ENCODE data around the gene SPDYE3.
"Not testable (repeated sequence)": the region's sequence is repeated elsewhere in the genome, so short reads cannot be mapped to it uniquely, and the experiment has no call there.

SPDYE3 gene, protein sequence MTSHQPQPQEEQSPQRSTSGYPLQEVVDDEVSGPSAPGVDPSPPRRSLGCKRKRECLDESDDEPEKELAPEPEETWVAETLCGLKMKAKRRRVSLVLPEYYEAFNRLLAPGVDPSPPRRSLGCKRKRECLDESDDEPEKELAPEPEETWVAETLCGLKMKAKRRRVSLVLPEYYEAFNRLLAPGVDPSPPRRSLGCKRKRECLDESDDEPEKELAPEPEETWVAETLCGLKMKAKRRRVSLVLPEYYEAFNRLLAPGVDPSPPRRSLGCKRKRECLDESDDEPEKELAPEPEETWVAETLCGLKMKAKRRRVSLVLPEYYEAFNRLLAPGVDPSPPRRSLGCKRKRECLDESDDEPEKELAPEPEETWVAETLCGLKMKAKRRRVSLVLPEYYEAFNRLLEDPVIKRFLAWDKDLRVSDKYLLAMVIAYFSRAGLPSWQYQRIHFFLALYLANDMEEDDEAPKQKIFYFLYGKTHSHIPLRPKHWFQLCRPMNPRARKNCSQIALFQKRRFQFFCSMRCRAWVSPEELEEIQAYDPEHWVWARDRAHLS

DNA sequence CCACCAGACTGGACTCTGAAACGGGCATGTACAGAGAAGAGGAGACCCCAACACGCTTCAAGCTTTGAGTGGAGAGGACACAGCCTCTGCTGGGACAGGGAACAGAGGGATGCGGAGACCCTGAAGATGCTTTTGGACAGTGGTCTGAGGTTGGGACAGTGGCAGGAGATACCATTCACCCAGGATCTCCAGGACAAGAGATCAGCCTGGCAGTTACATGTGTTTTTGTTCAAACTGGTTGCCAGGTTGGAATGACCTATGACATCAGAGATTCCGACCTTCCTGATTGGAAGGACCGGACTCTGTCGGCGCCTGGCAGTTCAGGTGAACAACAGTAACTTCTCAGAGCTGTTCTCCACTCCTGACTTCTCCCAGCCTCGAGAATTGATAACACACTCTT lies at the start of gene SPDYE3:
TSS of gene SPDYE3 (plus strand) at position 301 of the 400 bp plus-strand sequence. CDS start 184 bp downstream, outside the sequence.
- DNase-seq (ENCODE audit: low spot score) = not testable (repeated sequence)

DNA sequence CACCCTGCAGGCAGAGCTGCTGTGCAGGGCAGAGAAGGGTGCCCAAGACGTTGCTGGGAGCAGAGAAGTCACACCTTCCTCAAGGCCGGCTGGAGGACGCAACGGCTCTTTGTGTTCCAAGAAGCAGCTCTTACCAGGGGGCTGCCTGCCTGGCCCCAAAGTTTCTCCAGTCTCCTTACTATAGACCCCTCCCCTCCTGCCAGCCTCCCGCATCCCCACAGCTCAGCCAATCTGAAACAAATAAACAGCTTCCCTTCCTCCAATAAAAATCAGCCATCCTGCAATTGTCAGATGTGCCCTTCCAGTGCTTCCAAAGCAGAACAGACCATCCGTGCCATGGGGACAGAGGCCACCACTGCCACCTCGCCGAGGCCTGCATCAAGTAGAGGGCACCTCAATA lies 47.5 kb upstream of the SPDYE3 start:
- DNase-seq (ENCODE audit: low spot score) = not testable (repeated sequence)

- not testable (repeated sequence) for DNase-seq (ENCODE audit: low spot score)
Measured at GRCh38 chr7:100262896-100263295, 44.6 kb upstream of the SPDYE3 start.

GRCh38 chr7:100264223-100264622 lies 43.3 kb upstream of the SPDYE3 start:
- DNase-seq (ENCODE audit: low spot score) = not testable (repeated sequence)

DNA sequence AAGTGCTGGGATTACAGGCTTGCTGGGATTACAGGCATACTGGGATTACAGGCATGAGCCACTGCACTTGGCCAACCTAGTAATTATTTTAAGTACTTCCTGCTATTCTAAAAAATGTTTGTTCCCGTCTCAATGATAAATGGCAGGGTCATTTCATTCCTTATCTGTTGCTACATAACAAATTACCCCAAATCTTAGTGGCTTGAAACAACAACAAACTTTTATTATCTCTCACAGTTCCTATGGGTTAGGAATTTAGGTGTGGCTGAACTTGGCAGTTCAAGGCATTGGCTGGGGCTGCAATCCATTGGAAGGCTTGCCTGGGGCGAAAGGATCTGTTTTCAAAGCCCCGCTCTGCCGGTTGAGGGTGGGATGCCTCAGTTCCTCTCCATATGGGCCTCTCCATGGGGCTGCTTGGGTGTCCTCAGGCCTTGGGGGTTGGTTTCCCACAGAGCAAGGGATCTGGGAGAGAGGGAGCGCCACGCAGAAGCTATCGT lies 42.8 kb upstream of the SPDYE3 start:
- not testable (repeated sequence) for DNase-seq (ENCODE audit: low spot score)

- DNase-seq (ENCODE audit: low spot score) = not testable (repeated sequence)
Measured at GRCh38 chr7:100265851-100266250, 41.7 kb upstream of the SPDYE3 start.

- no peak for DNase-seq (ENCODE audit: low spot score)
Measured at GRCh38 chr7:100266576-100267354, 40.7 kb upstream of the SPDYE3 start.

GRCh38 chr7:100267648-100268047 lies 39.9 kb upstream of the SPDYE3 start:
- DNase-seq (ENCODE audit: low spot score) = no peak

DNA sequence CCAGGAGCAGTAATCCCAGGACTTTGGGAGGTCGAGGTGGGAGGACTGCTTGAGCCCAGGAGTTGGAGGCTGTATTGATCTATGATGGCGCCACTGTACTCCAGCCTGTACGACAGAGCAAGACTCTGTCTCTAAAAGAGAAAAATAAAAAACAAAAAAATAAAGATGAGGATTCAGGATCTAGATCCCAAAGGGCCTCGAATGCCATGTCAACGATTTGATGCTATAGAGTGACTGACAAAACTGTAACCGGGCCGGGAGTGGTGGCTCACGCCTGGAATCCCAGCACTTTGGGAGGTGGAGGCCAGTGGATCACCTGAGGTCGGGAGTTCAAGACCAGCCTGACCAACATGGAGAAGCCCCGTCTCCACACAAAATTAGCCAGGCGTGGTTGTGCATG lies 38.6 kb upstream of the SPDYE3 start:
- DNase-seq (ENCODE audit: low spot score) = not testable (repeated sequence)

- DNase-seq (ENCODE audit: low spot score) = not testable (repeated sequence)
Measured at GRCh38 chr7:100269306-100270045, 38.0 kb upstream of the SPDYE3 start.

GRCh38 chr7:100270046-100270918 lies 37.2 kb upstream of the SPDYE3 start:
- not testable (repeated sequence) for DNase-seq (ENCODE audit: low spot score)

DNA sequence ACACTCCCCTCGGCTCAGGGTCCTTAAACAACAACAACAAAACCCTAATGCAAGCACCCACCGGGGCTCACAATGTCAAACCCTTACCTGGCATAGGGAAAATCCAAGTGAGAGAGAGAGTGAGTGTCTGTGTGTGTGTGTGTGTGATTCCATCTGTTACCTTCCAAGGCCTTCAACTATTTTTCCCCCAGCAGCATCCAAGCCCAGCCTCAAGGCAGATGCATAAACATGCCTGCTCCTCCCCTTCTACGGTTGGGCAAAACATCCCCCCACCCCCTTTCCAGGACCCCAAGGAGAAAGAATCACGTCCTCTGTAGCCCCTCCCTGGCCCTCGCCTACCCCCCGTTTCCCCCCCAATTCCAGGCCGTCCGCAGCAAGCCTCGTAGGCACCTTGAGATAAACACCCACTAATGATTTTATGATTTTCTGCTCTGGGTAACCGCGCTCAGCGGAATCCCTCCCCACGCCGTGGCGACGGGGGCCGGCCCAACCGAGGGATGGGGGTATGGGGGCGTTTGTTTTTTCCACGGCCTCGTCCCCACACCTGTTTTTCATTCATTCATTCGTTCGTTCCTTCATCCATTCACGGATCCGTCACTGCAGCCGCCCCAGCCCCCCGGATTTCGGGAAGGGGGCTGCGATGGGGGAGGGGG lies 36.4 kb upstream of the SPDYE3 start:
- not testable (repeated sequence) for DNase-seq (ENCODE audit: low spot score)

- DNase-seq (ENCODE audit: low spot score) = peak; percentile 97
Measured at GRCh38 chr7:100271716-100272537, 35.6 kb upstream of the SPDYE3 start.

GRCh38 chr7:100272538-100272902 lies 35.0 kb upstream of the SPDYE3 start:
- DNase-seq (ENCODE audit: low spot score) = not testable (repeated sequence)

DNA sequence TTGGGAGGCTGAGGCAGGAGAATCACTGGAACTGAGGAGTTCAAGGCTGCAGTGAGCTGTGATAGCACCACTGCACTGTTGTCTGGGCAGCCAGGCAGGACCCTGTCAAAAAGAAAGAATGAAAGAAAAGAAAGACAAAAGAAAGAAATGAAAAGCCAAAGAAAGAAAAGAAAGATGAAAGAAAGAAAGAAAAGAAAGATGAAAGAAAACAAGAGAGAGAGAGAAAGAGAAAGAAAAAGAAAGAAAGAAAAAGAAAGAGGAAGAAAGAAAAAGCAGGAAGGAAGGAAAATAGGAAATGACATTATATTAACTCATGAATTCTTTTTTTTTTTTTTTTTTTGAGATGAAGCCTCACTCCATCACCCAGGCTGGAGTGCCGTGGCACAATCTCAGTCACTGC lies 32.4 kb upstream of the SPDYE3 start:
- no peak for DNase-seq (ENCODE audit: low spot score)

DNA sequence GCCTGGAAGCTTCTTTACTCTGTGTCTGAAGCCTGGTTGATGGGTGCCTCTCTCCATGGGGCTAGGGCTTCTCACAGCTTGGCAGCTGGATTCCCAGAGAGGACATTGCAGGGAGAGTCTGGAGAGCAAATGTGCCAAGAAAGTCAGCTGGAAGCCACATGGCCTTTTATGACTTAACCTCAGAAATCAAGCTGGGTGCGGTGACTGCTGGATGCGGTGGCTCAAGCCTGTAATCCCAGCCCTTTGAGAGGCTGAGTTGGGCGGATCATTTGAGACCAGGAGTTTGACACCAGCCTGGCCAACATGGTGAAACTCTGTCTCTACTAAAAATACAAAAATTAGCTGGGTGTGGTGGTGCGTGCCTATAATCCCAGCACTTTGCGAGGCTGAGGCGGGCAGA lies 31.4 kb upstream of the SPDYE3 start:
- DNase-seq (ENCODE audit: low spot score) = not testable (repeated sequence)

- not testable (repeated sequence) for DNase-seq (ENCODE audit: low spot score)
Measured at GRCh38 chr7:100282069-100282608, 25.4 kb upstream of the SPDYE3 start.

DNA sequence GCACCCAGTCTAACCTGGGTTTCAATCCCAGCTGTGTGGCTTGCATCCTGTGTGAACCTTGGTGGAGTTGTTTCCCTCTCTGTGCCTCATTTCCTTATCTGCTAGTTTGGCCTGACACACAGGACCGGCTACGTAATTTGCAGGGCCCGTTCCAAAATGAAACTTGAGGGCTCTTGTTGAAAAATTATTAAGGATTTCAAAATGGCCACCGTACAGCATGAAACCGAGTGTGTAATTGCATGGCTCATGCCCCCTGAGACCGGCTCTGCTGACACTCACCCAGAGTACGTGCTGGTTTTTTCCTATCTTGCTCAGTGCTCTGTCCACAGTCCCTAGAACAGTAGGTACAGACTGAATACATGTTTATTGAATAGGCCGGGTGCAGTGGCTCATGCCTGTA lies 24.4 kb upstream of the SPDYE3 start:
- DNase-seq (ENCODE audit: low spot score) = not testable (repeated sequence)
